GM19468 (cell line): ENCODE data around the gene TSPAN18.

Source experiments
- ATAC-seq: cut with Tn5 transposase; IDR thresholded peaks from one replicate; pipeline ENCODE4 v1.9.1; 2021; ENCODE audit warnings: mild to moderate bottlenecking, moderate library complexity, moderate number of reproducible peaks; ENCODE audit not compliant: unreplicated experiment; ENCODE audit errors: extremely low read depth

TSPAN18 gene

GRCh38 chr11:44835938-44836337, 109.2 kb downstream of the TSPAN18 start:
- ATAC-seq = no peak

DNA sequence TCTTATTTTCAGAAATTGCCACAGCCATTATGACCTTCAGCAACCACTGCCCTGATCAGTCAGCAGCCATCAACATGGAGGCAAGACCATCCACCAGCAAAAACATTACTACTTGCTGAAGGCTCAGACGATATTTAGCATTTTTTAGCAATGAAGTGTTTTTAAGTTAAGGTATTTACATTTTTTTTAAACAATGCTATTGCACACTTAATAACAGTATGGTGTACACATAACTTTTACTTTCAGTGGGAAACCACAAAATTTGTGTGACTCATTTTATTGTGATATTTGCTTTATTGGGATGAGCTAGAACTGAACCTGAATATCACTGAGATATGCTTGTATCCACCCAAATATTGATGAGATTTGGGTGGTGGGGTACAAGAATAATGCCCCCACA, 110.9 kb downstream of the TSPAN18 start:
- ATAC-seq = no peak

DNA sequence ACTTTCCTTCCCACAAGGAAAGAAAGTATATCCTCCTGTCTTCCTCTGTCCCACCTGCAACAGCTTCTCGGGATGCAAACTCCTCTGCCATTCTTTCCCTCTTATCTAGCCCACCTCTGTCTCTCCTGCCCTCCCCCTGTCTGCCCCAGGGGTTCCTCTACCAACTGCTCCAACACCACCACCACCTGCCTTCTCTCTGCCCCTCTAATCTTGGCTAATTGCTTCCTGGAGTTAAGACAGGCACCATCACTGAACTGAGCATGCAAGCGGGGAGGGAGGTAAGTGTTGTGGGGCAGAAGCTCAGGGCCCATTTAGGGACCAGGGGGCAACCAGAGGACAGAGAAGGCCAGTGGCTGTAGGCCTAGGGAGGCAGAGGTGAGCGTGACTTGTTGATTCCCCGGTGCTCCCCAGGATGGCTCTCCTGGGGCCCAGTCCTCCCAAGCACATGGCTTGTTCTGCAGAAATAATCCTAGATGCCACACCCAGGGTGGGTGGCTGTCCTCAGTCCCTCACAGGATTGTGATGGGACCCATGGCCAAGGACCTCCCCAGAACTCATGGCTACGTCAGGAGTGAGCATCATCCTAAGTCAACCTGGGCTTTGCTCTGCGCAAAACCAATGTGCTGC, 112.8 kb downstream of the TSPAN18 start:
- no peak for ATAC-seq

DNA sequence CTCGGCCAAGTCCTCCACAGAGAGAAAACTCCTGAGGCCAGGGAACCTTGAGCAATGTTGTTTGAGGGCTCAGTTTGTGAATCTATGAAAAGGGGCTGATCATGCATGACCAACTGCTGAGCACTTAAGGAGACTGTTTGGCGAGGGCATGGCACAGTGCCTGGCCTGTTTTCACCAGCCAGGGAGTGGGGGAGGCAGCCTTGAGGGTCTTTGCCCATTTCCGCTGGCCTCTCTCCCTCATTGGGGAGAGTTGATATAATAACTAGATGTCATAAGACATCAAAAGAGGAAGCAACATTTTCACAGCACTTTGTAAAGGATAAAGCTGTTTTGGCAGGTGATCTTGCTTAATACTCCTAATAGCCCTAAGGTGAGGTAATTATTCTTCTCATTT, 113.3 kb downstream of the TSPAN18 start:
- ATAC-seq = no peak

DNA sequence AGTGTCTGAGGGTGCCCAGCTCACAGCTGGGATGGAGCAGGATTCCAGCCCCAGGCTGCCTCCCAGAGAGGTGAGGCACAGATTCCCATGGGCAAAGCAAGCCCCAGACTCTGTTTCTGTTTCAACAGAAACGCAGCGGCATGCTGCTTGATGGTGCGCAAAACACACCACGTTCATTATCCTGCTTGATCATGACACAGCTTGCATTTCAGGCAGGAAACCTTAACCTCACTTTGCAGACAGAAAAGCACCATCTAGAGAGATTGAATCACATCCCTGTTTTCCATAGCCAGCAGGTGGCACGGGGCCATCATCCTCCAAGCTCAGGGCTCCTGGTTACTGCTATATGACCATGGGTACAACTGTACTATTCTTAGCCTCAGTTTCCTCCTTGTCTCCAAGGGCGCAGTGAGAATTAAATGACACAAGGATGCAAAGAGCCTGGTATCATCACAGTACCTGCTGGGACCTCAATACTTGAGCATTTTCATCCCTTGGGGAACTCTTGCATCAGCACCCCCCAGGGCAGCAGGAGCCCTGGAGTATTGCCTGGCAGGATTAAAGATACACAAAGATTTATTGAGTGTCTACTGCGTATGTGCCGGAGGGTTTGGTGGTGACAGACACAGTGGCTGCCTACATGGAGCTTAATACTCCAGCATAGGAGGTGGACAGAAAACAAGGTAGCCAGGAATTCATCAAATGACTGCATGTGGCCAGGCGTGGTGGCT, 113.9 kb downstream of the TSPAN18 start:
- no peak for ATAC-seq

GRCh38 chr11:44842220-44842619, 115.5 kb downstream of the TSPAN18 start:
- no peak for ATAC-seq

DNA sequence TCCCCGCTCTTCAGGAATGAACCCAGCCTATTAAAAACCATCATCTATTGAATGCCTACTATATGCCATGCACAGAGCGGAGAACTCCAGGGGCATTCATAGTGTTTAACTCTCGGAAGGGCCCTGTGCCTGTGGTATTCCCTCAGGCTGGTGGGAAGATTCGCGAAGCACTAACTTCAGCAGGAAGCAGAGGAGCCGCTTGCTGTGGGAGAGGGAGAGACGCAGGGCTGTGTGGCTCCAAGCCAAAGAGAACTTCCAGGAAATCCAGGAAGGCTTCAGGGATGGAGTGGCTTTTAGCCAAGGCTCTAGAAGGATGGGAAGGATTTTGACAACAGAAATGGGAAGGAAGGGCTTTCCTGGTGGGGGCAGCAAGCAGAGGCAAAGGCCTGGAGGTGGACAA, 120.1 kb downstream of the TSPAN18 start:
- no peak for ATAC-seq

GRCh38 chr11:44847316-44847715, 120.6 kb downstream of the TSPAN18 start:
- ATAC-seq = no peak

GRCh38 chr11:44848203-44848962, 121.6 kb downstream of the TSPAN18 start:
- ATAC-seq = no peak

GRCh38 chr11:44848963-44849350, 122.2 kb downstream of the TSPAN18 start:
- ATAC-seq = no peak

GRCh38 chr11:44849424-44849823, 122.7 kb downstream of the TSPAN18 start:
- no peak for ATAC-seq

DNA sequence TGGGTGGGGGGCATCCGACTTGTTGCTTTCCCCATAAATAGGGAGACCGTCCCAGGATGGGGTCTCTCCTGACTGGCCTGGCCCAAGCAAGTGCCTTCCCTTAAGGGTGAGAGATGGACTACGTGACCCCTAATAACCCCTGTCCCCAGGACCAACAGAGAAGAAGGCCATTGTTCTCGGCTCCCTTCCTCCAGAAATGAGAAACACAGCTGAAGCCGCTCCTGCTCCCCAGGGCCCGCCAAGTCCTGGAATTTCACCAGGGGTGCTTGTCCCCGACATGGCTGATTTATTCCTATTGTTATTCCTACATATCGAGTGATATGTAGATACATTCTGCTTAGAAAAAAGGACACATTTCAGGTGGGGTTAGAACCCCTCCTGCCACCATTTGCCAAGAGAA, 123.2 kb downstream of the TSPAN18 start:
- no peak for ATAC-seq

DNA sequence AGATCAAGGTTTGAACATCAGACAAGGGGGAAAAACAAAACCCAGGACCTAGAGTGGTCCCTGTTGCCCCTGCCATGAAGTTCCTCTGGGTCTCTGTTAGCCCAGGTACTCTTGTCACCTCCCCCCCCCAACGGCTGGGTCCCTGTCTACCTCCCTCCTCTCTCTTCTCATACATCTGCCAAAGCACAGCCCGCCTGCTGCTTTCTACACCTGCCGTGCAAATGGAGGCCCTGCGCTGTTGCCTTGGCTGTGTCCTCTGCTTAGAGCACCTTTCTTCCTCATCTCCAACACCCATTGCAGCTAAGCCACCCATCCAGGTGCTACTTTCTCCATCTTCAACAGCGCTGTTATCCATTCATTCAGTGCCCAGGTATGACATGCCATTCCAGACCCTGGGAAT, 124.7 kb downstream of the TSPAN18 start:
- ATAC-seq = no peak

- no peak for ATAC-seq
Observed at GRCh38 chr11:44852159-44852747, 125.5 kb downstream of the TSPAN18 start.

- no peak for ATAC-seq
Observed at GRCh38 chr11:44852952-44853351, 126.2 kb downstream of the TSPAN18 start.

DNA sequence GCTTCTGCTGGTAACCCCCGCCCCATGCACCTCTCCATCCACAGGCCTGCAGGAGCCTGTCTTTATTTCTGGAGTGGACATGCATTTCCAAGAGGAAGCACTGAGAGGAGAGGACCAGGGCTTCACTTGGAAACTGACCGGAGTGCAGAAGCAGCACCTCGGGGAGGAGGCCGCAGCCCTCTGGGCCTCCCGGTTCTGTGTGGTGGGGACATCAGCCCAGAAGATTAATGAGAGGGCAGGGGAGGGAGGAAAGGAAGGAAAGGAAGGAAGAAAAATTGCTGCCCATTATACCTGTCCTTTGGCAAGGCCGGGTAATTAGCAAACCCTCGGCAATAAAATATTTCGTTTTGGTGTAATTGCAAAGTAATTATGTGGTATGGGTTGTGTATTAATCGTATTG, 126.9 kb downstream of the TSPAN18 start:
- ATAC-seq = no peak

- ATAC-seq = no peak
Observed at GRCh38 chr11:44854086-44854485, 127.3 kb downstream of the TSPAN18 start.

DNA sequence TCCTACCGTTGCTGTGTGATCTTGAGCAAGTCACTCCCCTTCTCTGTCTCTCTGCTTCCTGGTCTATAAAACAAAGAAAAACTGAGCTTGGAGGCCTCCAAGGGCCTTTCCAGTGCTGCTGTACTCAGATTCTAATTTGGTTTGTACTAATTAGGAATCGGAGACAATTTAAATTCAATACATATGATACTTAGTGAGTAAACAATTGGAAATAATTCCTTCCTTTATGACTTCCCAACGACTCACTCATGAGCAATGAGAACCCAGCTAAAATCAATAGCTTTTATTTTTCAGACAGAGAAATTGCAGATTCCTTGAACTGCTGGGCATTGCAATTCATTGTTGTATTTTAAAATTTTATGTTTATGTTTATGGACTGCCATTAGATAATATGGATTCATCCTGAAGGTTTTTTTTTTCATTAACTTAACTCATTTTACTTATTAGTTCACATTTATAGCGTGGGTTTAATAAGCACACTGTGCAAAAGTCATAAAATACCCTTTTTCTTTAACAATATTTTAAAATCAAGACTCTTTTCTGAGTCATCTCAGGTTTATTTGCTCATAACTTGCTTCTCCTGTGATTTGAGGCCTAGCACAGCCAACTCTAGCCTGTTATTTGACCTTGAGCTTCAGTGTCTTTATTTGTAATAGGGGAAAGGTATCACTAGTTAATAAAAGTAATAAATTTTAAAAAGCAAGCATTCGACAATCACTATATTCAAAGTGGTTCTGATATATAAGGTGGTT, 128.2 kb downstream of the TSPAN18 start:
- ATAC-seq = no peak

DNA sequence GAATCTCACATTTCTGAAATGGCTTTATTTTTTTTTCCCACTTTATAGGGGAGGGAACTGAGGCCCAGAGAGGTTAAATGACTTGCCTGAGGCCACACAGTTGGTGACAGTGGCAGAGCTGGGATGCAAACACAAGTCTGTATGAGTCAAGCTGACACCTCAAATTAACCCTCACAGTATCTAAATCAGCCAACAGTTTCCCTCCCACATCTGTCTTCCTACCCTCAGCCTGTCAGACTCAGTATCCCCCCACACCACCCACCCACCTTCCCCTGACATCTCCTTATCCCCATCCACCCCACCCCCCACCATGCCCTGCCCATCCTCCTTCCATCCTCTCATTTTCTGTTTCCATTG, 128.7 kb downstream of the TSPAN18 start:
- ATAC-seq = no peak

- no peak for ATAC-seq
Observed at GRCh38 chr11:44857490-44858090, 130.8 kb downstream of the TSPAN18 start.
